Effector CD8-positive, alpha-beta T cell (primary cell): ENCODE results near the gene HOXA2.

Experiments used
- DNase-seq: peaks from one replicate; lab custom pipeline; 2025; lab: John Stamatoyannopoulos, UW

The HOXA2 gene

DNA sequence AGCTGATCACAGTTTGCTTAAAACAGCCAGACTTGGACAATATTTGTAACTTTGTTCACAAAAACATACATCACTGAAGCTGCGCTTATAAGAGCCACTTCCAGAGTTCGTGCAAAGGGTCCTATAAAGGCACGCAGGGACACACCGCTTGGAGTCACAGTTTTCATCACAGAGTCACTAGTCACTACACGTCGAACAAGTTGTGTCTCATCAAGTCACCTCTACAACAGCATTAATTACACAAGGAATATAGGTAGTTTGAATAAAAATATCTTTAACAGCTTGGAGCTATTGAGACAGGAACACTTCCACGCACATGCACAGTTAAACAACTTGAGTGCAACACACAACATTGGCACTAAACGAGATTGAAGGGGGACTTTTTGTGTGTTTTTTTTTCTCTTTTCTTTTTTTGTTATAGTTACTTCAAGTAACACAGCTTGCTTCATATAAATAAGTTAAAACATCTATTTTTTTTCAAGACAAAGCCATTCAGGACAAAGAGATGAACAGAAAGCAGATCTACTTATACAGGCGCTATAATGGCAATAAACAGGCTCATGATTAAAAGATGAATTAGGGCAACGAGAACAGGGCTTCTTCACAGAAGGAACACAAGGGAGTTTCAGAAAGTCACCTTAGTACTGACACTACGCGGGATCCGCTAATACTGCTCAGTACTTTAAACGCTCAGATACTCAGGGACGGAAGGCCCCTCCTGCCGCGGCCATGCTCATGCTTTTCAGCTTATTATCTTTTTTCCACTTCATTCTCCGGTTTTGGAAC lies 38.8 kb upstream of the HOXA2 start:
- DNase-seq = no peak

- no peak for DNase-seq
Observed at GRCh38 chr7:27140126-27140857, 37.8 kb upstream of the HOXA2 start.

DNA sequence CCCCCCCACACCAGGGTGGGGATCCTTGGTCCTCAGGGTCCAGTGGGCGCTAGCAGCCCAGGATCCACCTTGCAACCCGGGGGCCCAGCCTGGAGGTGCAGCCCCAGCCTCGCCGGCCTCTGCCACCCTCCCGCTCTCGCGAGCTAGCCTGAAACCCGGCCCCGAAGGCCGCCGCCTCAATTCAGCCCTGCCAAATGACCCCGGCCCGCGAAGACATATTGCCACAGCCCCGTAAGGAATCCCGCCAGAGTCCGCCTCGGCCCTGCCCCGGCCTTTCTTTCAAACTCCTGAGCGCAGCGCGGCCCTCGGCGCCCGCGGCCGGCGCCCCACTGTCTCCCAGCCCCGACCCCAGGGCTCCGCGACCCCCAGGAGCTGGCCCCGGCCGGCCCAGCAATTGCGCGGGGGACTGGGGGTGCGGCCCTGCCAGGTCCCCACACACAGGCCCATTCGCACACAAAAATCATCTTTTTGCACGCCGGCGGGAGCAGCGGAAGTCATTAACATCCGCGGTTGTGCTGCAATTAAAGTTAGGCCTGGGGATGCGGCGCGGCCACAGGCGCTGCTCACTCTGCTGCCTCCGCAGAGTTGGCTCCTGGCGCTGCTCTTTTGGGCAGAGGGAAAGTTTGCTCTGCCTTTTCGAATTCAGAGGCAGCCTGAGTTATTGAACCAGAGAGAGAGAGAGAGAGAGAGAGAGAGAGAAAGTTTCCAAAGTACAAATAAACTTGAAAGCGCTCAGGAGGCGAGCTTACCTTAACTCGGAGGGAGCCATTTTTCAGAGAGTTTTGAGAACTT lies 37.0 kb upstream of the HOXA2 start:
- no peak for DNase-seq

- DNase-seq = no peak
Observed at GRCh38 chr7:27138985-27139333, 36.5 kb upstream of the HOXA2 start.

DNA sequence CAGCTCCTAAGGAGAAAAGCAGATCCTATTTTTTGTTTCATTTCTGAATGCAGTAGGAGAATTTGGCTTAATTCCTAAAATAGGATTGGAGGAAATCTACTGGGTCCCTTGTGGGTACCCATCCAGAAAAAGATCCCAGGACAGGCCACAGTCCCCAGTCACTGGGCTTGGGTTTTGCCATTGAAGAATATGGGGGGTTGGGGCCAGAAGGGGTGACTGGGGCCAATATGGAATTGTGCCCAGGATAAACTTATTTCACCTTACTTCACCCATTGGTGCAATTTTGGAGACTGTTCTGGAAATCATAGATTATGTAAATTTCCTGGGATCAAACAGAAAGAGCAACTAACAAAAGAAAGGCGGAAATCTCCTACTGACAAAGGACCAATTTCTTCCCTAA lies 36.0 kb upstream of the HOXA2 start:
- no peak for DNase-seq

DNA sequence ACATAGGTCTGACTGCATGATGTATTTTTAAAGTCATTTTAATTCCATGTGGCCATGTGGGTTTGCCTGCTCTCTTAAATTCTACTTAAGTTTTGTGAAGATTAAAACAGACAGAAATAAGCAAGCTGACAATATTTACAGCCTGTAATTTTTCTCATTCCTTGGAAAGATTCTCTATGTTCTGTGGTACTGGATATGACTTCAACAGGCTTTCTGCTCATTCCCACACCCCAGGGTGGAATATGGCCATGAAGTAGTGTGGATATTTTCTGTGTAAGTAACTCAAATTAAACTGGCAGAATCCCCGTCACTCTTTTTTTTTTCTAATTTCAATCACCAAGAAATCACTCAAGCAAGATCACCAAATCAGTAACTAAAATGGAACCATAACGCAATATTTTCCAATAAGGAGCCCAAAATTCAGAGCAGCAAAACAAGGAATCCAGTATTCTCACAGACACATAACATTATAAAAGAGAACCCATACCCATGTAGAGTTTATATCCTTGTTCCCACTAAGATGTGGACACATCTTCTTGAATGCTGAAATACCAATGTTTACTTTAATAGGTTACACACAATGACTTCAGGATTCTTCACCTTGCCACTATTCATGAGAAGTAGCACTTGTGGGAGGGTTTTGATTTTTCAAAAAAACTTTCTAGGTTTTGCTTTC lies 35.3 kb upstream of the HOXA2 start:
- no peak for DNase-seq

DNA sequence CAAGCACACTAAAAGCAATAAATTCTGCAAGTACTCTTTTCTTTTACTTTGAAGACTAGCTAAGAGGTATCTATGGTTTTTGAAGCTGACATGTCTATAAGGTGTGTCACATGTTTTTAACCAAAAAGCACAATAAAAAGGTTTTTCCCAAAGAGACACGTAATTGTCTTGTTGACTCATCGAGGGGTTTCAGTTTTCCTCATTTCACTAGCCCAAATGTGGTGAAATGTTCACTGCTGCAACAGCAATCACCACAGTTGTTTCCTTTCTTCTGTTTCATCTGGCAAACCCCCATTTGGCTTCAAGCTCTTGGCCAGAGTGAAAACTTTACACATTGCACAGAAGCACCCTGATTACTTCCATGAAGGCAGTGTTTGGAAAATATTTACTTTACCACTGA lies 31.9 kb upstream of the HOXA2 start:
- DNase-seq = no peak

- DNase-seq = no peak
Observed at GRCh38 chr7:27133409-27134231, 31.1 kb upstream of the HOXA2 start.

DNA sequence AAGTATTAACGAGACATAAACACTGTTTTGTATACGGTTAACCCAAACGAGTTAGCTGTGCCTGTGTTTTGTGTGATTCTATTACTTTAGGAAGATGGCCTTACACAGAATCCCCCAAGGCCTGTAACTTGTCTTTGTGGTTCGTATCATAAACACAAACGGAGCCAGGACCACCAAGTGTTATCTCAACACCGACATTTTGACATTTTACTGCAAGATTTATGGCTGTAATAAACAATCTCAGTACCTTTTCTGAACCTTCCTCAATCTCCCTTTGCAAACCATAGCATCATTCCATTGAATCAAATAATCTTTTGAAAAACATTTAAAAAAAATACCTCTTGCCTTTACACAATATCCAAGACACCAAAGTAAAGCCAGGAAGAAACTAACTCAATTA lies 30.5 kb upstream of the HOXA2 start:
- DNase-seq = no peak

DNA sequence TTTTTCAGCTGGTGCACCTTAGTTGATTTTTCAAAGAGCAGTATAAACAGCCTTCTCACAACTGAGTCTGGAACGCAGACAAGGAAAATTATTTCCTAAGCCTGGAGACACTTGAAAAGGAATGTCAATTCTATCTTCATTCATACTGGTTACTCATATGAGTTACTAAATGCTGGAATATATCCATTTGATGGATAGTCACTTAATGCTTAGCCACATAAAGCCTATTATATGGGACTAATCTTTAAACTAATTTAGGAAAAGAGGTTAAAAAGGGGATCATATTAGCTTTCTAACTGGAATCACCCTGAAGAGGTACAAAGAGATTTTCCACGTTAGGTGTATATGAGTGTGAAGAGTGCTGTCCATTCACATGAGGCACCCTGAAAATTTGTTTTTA lies 29.7 kb upstream of the HOXA2 start:
- DNase-seq = no peak

- no peak for DNase-seq
Observed at GRCh38 chr7:27131390-27131819, 28.9 kb upstream of the HOXA2 start.

DNA sequence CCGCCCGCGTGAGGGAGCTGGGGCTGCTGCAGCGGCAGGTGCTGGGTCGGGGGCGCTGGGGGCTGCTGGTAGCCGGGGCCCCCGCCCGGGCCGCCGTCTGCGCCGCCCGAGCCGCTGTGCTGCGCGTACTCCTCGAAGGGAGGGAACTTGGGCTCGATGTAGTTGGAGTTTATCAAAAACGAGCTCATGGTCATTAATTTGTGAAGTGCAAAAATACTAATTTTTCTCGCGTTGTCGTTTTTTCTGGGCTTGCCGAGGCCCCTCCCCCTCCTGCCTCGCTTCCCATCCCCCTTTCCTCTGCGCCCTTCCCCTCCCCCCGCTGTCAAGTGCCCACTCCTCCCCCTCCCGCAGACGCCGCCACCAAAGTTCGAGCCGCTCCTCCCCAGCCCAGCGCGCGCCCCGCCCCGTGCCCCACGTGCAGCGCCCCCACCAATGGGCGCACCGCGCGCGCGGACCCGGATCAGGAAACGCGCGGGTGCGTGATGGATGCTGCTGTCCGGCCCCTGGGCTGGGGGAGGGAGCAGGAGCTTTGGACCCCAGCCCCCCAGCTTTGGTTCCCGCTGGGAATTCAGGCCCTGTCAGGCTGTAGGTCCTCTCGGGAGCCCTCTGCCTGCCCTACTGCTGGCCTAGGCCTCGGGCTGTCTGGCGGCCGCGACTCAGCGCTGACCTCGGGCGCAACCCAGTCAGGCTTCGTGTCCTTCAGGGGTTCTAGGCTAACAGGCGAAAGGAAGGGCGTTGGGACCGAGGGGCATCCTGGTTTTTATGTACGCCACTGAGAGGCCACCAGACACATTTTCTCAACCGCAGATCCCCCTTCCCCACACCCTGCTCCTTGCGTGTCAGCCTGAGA lies 28.3 kb upstream of the HOXA2 start, which contains the start of gene HOXA4:
TSS of gene HOXA4 (minus strand) at position 218 of the 850 bp plus-strand sequence. CDS start at position 194, 24 bp downstream.
- DNase-seq = peak; percentile 69

GRCh38 chr7:27129729-27130539 lies 27.5 kb upstream of the HOXA2 start:
- DNase-seq = no peak

DNA sequence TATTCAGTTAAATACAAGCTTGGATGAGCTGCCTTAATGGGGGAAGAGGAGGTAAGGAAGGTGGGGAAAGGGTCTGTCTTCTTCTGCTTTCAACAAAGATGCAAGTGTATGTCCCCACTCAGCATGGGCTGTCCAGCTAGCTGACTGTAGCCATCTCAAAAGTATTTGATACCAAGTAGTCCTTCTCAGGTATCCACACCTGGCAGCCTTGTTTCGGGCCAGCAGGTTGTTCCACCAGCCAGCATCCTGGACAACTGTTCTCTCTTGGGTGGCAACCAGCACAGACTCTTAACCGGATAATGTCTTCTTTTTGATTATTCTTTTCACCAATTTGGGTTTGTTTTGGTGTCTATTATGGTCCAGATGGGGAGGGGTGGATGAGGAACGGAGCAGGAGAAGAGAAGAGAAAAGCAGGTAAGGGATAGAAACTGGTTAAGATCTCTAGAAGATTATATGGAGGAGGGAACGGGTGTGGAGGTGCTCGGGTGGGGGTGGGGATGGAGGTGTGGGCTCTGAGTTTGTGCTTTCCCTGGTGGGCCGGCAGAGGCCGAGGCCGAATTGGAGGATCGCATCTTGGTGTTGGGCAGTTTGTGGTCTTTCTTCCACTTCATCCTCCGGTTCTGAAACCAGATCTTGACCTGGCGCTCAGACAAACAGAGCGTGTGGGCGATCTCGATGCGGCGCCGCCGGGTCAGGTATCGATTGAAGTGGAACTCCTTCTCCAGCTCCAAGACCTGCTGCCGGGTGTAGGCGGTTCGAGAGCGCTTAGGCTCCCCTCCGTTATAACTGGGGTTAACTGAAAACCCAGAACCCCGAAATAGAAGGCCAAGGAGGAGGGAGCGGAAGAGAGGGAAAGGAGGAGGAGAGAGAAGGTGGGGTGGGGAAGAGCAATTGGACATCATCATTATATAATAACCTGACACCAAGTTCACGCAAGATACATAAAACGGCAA lies 26.6 kb upstream of the HOXA2 start:
- no peak for DNase-seq

DNA sequence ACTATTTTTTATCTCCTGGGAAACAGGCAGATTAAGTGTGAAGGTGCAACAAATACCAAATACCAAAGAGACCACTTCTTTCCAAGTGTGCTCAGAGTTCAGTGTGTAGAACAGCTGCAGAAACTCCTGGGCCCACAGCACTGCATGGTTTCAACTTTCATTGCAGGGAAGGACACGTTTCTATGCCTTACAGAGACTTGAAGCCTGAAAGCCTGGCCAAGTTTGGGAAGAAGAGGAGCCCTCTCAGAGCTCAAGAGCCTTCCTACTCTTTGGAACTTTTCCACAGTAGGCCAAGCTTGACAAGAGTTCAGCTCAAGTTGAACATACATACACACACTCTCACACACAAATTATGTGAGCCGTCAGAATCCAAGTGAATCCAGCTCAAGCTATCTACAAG lies 25.6 kb upstream of the HOXA2 start:
- no peak for DNase-seq

DNA sequence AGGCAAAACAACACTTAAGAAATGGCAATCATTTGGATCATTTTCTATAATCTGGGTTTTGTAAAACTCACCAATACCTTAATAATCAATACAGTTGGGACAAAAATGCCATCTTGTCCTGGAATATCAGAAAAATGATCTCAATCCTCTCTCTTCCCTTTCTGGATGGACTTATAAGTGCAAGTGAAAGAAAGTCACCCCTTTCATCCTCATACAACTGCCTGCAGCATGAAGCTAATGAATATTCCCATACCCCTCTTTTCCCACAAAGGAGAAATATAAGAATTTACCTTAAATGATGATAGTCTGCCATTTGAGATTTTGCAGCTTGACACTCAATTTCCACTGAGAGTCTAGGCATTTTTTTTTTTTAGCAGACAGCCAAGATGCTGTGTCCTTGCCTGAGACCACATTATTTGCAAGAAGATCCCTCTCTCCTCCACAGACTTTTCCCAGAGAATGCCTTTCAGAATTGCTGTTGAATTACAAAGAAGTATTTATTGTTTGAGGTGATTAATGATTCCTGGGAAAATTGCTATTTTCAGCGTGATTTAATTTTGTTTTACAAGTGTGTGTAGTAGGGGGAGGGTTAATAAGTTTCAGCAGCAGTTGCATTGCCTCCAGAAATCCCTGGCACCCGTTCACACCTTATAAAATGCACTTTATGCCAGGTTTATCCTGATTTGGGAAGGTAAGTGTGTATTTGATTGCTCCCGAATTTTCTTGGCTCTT lies 24.3 kb upstream of the HOXA2 start:
- no peak for DNase-seq

DNA sequence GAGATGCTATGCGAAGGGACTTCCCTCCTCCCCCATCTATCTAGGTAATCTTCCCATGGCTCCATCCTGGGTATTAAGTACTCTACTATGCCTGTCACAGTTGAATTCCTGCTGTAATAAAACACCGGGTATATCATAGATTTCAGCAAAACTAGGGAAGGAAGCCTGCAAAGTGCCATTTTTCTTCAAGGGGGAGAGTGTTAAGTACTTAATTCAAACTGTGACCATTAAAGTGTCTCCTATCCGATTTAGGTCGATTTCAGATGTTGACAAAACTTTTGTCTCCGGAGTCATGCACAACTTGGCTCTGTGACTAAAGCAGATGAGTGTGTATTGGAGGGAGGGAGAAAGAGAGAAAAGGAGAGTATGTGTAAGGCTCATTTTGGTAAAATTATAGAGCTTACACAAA lies 23.5 kb upstream of the HOXA2 start:
- no peak for DNase-seq
